Fibroblast of peridontal ligament (primary cell): ENCODE measurements around the gene OR6K3.

ENCODE experiments used
- DNase-seq: peaks from one replicate; pipeline ENCODE4 v3.0.0-alpha.2; 2010; ENCODE audit errors: extremely low read depth

OR6K3 gene

DNA sequence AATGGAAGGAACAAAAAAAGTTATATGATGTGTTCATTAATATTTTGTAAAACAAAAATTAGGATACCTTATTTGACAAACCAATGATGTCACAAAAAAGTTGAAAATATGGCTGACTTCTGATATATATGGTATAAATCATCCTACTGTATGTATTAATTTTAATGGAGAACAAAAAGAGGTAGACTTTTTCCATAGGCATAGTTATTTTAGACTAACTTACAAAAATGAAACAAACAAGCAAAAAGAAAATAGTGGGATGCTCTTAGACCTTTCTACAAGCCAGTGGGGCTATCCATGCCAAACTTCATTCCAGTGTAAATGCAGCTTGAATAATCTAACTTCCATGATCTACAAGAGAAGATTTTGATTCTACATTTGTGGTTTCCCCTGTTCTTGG, 33.5 kb downstream of the OR6K3 start:
- no peak for DNase-seq

DNA sequence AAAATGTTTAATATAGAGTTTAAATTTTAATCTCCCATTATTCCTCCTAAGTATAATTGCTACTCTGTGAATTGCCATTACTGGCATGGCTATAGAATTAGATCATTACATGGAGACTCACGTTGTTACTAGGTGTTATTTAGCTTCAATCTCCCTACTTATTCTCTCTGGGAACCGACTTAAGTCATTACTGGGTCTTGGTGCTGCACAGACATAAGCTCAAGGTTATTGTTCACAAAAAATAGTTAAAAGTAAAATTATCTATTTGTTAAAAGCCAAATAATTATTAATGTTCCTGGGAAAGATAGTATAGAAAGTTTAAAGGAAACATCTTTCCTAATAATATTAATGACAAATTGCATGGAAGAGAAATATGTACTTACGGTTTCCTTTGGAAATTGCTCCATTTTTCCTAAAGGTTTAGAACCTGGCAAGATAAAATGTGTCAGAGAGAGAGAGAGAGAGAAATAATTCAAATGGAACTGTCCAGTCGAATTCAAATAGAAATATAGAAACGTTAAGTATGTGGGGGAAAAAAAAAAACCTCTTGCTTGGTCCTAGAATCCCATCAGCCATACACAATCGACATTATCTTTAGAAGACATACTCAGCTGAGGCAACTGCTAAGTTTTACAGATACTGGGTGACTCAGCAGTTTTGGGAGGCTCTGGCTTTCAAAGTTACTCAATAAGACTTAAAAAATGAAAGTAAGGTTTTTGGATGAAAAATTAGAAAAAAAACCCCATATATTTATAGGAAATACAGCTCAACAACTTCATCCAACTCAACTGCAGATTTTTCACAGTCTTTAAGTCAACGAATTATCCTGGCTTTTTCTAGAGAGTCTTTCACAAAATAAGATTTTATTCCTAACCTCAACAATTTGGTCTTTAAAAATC, 34.2 kb downstream of the OR6K3 start, which contains the start of gene SPTA1:
Gene SPTA1 (minus strand): TSS at position 605 of the 899 bp plus-strand sequence. CDS start 198 bp downstream, at position 407.
- no peak for DNase-seq

DNA sequence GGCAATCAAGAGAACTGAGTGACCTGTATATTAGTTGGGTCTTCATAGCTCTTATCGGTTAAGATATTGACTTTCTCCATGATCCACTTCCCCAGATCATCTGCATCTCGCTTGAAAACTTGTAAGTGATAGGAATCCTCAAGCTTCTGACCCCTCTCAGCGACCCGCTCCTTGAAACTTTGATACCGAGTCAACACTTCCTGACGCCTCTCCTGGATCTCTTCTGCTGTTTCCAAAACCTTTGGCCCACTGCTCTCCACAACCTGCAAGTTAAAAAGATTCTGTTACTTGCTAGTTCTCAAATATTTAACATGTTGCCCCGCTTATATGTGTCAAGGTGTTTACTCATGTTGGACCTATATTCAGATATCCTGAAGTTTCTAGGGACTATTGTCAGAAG, 35.4 kb downstream of the OR6K3 start:
- DNase-seq, result no peak

DNA sequence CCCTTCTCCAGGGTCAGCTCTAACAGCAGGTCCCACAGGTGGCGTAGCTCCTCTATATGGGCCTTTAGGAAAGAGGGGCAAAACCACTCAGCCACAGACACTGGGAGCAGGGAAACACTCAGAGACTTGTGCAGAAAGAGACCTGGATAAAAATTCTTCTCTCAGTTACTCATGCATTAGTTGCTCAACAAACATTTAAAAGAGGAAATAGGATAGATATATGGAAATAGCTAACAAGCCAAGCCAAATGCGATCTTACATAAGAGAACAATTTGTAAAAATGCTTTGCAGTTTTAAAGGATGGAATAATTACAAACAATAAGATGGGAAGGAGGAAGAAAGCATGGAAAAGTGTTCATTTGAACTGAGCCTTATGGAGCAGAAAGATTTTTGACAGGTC, 38.9 kb downstream of the OR6K3 start:
- no peak for DNase-seq

DNA sequence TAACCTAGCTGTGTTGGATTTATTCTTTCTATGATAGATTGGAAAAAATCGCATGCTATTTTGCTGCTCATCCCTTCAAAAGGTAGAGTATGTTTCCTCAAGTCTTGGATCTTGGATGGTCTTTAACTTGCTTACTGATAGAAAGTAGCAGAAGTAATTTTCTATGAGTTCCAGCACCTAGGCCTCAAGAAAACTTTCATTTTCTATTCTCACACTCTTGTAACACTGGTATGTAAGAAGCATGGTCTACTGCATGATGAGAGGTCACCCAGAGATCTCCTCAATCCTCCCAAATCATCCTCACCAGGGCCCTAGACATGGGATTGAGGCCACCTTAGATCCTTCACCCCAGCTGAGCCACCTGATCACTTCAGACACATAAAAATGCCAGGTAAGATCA, 41.2 kb downstream of the OR6K3 start:
- DNase-seq, result no peak

DNA sequence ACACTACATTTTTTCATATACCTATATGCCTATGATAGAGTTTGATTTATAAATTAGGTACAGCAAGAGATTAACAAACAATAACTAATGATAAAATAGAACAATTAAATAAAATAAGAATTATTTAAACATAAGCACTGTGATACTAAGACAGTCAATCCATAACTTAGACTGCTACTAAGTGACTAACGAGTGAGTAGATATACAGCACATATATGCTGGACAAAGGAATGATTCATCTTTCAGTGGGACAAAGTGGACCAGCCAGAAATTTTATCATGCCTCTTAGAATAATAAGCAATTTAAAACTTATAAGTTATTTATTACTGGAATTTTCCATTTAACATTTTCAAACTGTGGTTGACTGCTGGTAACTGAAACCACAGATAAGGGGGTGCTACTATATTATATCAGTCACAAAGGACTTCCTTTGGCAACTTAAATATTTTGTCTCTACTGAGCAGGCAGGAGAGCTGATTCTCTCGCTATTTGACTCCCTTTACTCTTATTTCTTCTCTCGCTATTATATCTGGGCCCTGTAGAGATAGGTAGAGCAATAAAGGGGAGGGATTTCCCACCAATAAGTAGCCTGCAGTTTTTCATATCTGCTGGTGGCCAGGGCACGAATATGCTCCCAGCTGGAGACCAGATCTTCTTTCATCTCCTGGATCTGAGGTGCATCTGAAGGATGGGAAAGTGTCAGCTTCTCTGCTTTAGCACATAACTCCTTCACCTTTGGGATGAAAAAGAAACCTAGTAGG, 44.8 kb downstream of the OR6K3 start:
- no peak for DNase-seq

DNA sequence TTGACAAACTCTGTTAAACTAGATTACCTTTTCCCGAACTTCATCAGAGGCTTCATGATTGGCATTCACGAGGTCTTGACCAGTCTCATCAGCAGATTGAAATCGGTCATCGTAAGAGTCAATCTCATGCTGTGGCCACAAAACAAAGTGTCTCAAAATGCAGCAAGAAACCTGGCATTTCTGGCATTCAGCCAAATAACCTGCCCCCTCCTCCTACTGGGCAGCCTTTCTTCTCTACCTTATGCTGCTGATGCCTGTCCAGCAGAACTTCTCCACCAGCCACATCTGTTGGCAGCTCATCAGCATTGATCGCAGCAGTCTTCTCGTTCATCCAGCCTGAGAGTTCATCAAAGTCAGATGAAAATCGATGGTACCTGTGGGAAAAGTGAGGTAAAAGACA, 46.2 kb downstream of the OR6K3 start:
- DNase-seq, result no peak
